TTC549 (cell line): Measurements from ENCODE around the gene PYGO2.
A peak's percentile ranks its signal among the peaks of the same experiment; 100 is the strongest.
"Not testable (repeated sequence)": the region's sequence is repeated elsewhere in the genome, so short reads cannot be mapped to it uniquely, and the experiment has no call there.

Source experiments
- FAIRE-seq: peaks from 2 replicates; lab custom pipeline; 2012; peaks lifted over from hg19 to GRCh38; lab: Jason Lieb, UNC

PYGO2 gene

DNA sequence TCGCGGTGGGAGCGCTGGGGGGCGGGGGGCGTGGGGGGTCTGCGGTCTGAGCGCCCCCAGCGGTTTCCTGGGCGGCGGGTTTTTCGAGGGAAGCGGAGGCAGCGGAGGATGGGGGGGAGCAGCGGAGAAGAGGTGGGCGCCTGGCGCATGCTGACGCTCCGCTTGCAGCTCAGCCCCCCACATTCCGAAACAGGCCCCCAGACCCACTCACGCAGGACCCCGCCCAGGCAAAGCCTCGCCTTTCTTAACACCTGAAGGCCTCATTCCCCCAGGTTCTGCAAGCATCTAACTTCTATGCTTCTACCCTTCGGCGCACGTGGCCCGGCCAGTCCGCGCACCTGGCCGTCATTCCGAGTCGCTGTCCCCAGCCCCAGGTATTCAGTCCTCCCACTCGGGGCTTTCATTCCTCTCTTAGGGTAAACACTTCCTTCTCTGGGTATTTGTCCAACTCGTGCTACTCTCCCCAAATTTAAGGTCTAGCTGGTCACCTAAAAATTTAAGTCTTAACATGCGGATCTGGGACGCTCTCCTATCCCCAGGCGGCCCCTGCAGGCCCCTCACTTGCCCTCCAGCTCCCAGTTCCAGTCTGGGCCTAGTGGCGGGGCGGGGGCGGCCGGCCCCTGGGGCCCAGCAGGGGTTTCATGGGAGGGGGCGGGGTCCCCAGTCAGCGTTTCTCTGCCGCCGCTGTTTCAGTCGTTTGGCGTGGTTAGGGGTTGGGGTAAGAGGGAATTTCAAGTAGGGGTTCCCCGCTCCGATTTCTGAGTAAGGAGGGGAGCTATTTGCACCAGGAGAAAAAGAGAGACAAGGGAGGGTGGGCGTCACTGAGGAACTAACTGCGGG, 38.2 kb upstream of the PYGO2 start:
- no peak for FAIRE-seq

DNA sequence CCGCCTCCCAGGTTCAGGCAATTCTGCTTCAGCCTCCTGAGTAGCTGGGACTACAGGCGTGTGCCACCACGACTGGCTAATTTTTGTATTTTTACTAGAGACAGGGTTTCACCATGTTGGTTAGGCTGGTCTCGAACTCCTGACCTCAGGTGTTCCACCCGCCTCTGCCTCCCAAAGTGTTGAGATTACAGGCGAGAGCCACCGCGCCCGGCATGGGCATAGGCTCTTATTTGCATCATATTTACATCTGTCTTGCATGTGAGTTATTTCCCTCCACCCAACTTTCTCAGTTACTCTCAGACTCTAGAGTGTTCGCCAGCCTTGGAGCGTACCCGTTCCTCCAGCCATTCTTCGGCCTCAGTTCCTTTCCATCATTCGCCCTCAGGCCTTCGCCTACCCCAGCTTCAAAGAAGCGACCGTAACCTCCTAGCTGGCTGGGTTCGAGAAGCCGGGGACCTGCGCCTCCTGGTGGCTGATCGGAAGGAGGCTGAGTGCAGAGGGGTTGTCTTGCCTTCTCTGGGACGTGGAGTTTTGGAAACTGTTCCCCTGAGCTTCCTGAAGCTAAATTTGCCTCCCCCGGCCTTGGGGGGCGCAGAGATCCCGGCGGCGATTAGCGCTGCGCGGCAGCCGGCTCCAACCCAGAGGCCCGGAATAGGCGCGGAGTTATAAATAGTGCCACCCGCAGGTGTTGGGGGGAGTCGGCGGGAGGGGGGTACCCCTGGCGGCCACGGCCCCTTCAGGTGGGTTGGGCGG, 37.4 kb upstream of the PYGO2 start:
- FAIRE-seq: peak; percentile 91

GRCh38 chr1:154998201-154998780, 36.7 kb upstream of the PYGO2 start:
- no peak for FAIRE-seq

GRCh38 chr1:154996966-154997701, 35.6 kb upstream of the PYGO2 start:
- no peak for FAIRE-seq

DNA sequence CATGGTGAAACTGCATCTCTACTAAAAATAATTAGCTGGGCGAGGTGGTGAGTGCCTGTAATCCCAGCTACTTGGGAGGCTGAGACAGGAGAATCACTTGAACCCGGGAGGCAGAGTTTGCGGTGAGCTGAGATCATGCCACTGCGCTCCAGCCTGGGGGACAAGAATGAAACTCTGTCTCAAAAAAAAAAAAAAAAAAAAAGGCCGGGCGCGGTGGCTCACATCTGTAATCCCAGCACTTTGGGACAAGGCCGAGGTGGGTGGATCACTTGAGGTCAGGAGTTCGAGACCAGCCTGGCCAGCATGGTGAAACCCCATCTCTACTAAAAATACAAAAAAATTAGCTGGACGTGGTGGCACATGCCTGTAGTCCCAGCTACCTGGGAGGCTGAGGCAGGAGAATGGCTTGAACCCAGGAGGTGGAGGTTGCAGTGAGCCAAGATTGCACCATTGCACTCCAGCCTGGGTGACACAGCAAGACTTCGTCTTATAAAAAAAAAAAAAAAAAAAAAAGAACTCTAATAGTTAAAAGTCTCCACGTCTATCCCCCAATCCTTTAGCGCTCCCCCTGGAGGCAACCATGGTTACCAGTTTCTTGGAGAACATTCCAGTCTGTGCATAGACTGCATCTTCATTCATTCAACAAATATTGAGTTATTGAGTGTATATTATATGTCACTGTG, 33.9 kb upstream of the PYGO2 start:
- peak; percentile 85 for FAIRE-seq

DNA sequence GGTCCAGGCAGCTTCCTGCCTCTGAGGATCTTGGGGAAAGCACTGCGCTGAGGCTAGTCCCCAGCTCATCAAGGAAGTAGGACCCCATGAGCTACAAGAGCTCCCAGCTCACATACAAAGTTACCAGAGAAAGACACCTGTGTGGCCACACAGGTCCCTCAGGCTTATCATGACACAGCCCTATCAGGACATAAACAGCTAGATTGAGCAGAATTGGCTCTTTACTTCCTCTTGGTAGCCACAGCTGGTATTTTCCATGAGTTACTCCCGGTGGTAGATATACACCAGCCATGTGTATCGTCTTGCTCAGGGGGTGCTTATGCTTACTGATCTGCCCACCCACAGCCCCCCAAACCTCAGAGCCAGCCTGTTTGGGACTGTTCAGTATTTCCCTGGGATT, 33.0 kb upstream of the PYGO2 start:
- no peak for FAIRE-seq

GRCh38 chr1:154994269-154994587, 32.6 kb upstream of the PYGO2 start:
- FAIRE-seq: no peak

- no peak for FAIRE-seq
These were observed 32.1 kb upstream of the PYGO2 start, which contains the start of gene LENEP for GRCh38 chr1:154993572-154994268. Gene LENEP, plus strand, starts transcription at chr1:154993586. Its CDS starts 22 bp downstream, at chr1:154993608.

DNA sequence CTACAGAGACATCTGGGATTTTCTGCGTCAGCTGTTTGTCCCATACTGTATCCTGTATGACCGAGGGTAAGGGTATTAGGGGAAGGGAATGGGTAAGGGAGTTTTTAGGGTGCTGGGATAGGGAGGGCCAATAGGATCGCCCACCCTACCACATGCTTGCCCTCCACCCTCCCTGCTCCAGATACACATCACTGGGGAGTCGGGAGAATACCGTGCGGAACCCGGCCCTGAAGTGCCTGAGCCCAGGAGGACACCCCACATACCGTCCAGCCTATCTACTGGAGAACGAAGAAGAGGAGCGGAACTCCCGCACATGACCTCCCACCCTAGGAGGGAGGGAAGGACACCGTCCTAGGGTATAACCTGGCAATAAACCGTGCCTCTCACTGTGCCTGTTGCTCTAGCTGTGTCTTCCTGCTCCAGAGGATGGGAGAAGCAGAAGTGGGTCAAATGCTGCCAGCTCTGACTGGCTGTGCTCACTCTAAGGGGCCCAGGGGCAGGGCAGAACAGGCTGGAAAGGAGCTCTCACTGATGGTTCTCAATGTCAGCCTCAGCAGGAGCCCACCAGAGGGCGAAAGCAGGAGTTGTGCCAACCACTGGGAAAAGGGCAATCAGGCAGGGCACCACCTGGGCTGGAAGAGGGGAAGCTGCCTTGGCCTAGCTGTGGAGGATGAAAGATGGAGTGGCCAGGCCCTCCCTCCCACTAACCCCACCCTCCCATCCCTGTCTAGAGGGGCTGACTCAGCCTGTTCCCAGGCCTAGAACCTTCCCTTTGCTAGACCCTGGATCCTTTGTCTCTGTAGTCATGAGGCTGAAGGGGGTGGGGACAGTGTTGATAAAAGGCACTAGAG, 31.4 kb upstream of the PYGO2 start:
- no peak for FAIRE-seq

- no peak for FAIRE-seq
These were observed 28.7 kb upstream of the PYGO2 start for GRCh38 chr1:154990276-154990675.

GRCh38 chr1:154989195-154989860, 27.7 kb upstream of the PYGO2 start:
- no peak for FAIRE-seq

- no peak for FAIRE-seq
These were observed 26.7 kb upstream of the PYGO2 start for GRCh38 chr1:154988058-154988954.

- FAIRE-seq: no peak
These were observed 25.7 kb upstream of the PYGO2 start for GRCh38 chr1:154987326-154987725.

DNA sequence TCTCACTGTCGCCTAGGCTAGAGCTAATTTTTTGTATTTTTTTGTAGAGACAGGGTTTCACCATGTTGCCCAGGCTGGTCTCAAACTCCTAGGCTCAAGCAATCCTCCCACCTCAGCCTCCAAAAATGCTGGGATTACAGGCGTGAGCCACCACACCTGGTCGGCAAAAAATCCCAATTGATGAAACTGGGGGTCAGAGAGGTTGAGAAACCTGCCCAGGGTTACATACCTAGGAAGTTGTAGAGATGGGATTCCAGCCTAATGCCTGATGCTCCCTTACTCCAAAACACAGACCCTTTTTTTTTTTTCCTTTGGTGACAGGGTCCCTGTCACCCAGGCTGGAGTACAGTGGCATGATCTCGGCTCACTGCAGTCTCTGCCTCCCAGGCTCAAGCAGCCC, 25.2 kb upstream of the PYGO2 start:
- FAIRE-seq: not testable (repeated sequence)

DNA sequence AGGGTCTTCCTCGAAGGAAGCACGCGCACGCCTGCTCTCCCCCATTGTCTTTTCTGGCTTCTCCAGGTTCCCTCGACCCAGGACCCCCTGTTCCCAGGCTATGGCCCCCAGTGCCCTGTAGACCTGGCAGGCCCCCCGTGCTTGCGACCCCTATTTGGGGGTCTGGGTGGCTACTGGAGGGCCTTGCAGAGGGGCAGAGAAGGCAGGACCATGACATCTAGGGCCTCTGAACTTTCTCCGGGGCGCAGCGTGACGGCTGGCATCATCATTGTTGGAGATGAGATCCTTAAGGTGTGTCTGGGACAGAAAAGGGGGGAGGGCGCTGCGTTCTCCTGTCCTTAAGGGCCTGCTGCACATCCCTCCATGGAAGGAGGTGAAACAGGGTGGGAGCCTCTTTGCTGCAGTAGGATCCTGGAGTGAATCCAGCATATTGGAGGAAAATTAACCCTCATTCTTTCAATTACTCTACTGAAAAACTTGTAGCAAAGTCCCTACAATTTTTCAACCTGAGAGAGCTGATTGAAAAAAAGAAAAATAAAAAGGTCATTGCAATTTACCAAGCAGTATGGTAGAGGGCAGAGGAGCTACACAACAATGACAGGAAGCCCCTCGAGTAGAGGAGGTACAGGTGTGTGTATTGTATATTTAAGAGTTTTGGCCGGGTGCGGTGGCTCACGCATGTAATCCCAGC, 22.3 kb upstream of the PYGO2 start:
- FAIRE-seq: no peak

GRCh38 chr1:154982897-154983648, 21.5 kb upstream of the PYGO2 start, which contains the start of gene FLAD1:
Gene FLAD1, plus strand, starts transcription at chr1:154983344. Its CDS starts 351 bp downstream, at chr1:154983695.
- peak; percentile 99 for FAIRE-seq

GRCh38 chr1:154982341-154982740, 20.8 kb upstream of the PYGO2 start:
- FAIRE-seq: no peak
